PC-3 (cell line): ENCODE measurements around the gene CCSER1. TPM values are rescaled to one million over a fixed set of nuclear protein-coding genes. Genes with fewer than 3 reads are reported as not detected.

Source experiments
- ATAC-seq: fragments of 200-7000 bp; cut with Tn5 transposase; 2 replicates; pipeline ENCODE4 v1.9.1; 2020; ENCODE audit warnings: mild to moderate bottlenecking, moderate library complexity
- BruUV-seq: library from RNA; stranded (reverse); fragments of 400-500 nt; replicated peaks from 2 replicates; lab custom pipeline; 2021; lab: Mats Ljungman, UMichigan
- CTCF ChIA-PET: fragments of 300-600 bp; sonication (Branson Sonifier 250); formaldehyde crosslinking; loops from one replicate; lab custom pipeline; 2022; ENCODE audit warnings: antibody characterized with exemption; lab: Charles Lee
- POLR2A ChIA-PET: fragments of 300-600 bp; sonication (Branson Sonifier 250); formaldehyde crosslinking; loops from one replicate; lab custom pipeline; 2022; ENCODE audit warnings: antibody characterized with exemption; ENCODE audit not compliant: unreplicated experiment; lab: Charles Lee
- DNase-seq: peaks from one replicate; pipeline ENCODE4 v3.0.0-alpha.2; 2015
- H2AFZ ChIP-seq: fragments of 300-600 bp; sonication (generic); 2 replicates; pipeline ENCODE4 v1.6.0; 2016; ENCODE audit warnings: antibody characterized with exemption, low read length
- H3F3A ChIP-seq: fragments of 300-600 bp; sonication (generic); one replicate; pipeline ENCODE4 v1.6.0; 2017; ENCODE audit warnings: antibody characterized with exemption, low read length, control low read depth, mild to moderate bottlenecking; ENCODE audit not compliant: unreplicated experiment
- H3K27ac ChIP-seq: fragments of 300-600 bp; sonication (generic); 2 replicates; pipeline ENCODE4 v1.5.1; 2016; ENCODE audit warnings: mild to moderate bottlenecking, low read length
- H3K27me3 ChIP-seq: fragments of 300-600 bp; sonication (generic); 2 replicates; pipeline ENCODE4 v1.6.1; 2016; ENCODE audit warnings: low read length, mixed read lengths
- H3K36me3 ChIP-seq: fragments of 300-600 bp; sonication (generic); 2 replicates; pipeline ENCODE4 v1.6.1; 2016; ENCODE audit warnings: low read depth, mixed run types, low read length, mixed read lengths
- H3K4me1 ChIP-seq: fragments of 300-600 bp; sonication (generic); 2 replicates; pipeline ENCODE4 v1.5.1; 2016; ENCODE audit warnings: low read length; ENCODE audit not compliant: insufficient read depth
- H3K4me2 ChIP-seq: fragments of 300-600 bp; sonication (generic); 2 replicates; pipeline ENCODE4 v1.6.0; 2016; ENCODE audit warnings: low read length
- H3K4me3 ChIP-seq: fragments of 300-600 bp; sonication (generic); 2 replicates; pipeline ENCODE4 v1.5.1; 2016; ENCODE audit warnings: mild to moderate bottlenecking, low read length, mixed read lengths
- H3K79me2 ChIP-seq: fragments of 300-600 bp; sonication (generic); 2 replicates; pipeline ENCODE4 v1.6.1; 2017; ENCODE audit warnings: low read length, mixed read lengths
- H3K9ac ChIP-seq: fragments of 300-600 bp; sonication (generic); 2 replicates; pipeline ENCODE4 v1.6.0; 2016; ENCODE audit warnings: mild to moderate bottlenecking, low read length
- H3K9me2 ChIP-seq: fragments of 300-600 bp; sonication (generic); replicated peaks from 2 replicates; pipeline ENCODE4 v1.6.1; 2016; ENCODE audit warnings: mixed run types, low read length, mixed read lengths
- H3K9me3 ChIP-seq: fragments of 300-600 bp; sonication (generic); 2 replicates; pipeline ENCODE4 v1.6.1; 2016; ENCODE audit warnings: low read length, mixed read lengths
- H4K20me1 ChIP-seq: fragments of 300-600 bp; sonication (generic); 2 replicates; pipeline ENCODE4 v1.6.1; 2016; ENCODE audit warnings: low read length, mixed read lengths
- CTCF ChIP-seq: fragments of 300-600 bp; sonication (generic); conservative IDR thresholded peaks from 2 replicates; pipeline ENCODE4 v1.5.1; 2017; ENCODE audit warnings: antibody characterized with exemption, low read depth, mild to moderate bottlenecking, low read length
- EZH2 ChIP-seq: fragments of 300-600 bp; sonication (generic); IDR thresholded peaks from one replicate; pipeline ENCODE4 v1.6.1; 2017; ENCODE audit warnings: antibody characterized with exemption, mild to moderate bottlenecking, low read length; ENCODE audit not compliant: unreplicated experiment
- EZH2phosphoT487 ChIP-seq: fragments of 300-600 bp; sonication (generic); IDR thresholded peaks from 2 replicates; pipeline ENCODE4 v1.6.1; 2018; ENCODE audit warnings: mild to moderate bottlenecking, antibody characterized with exemption, low read length, borderline replicate concordance
- intact Hi-C: fragments of 100-400 bp; cut with micrococcal nuclease; formaldehyde crosslinking; loops from 2 replicates; pipeline ENCODE4 v1.9.0; 2023
- total RNA-seq: library from RNA; depleted of rRNA; stranded (reverse); fragments of >200 nt; gene quantifications from 2 replicates; pipeline ENCODE4 v1.2.3, GENCODE V29; 2014

The CCSER1 gene
- total RNA-seq, 1 experiment from 2014 or later, result 6.0 TPM

- no peak for ATAC-seq
- no peaks in the 10 kb centered on the region for H3K9me2 ChIP-seq
- H3K27ac ChIP-seq, result no peak overlapping the region
- no peaks in the 10 kb centered on the region for H3K36me3 ChIP-seq
- DNase-seq, result no peak
- no peak overlapping the region for H2AFZ ChIP-seq
- H3K9me3 ChIP-seq, result no peaks in the 10 kb centered on the region
- H3K4me1 ChIP-seq, result peaks cover 17% of the 10 kb centered on the region
- no peaks in the 10 kb centered on the region for H3K27me3 ChIP-seq
- H3K4me2 ChIP-seq, result no peak overlapping the region
- CTCF ChIA-PET, result no interaction called here
- H3K4me3 ChIP-seq, result no peak overlapping the region
- no peak overlapping the region for H3K9ac ChIP-seq
- BruUV-seq, result no TSS peak
- H3F3A ChIP-seq, result no peaks in the 10 kb centered on the region
- H3K79me2 ChIP-seq, result no peaks in the 10 kb centered on the region
- POLR2A ChIA-PET, result no interaction called here
- no peak for TF ChIP-seq EZH2
- TF ChIP-seq CTCF, result no peak
- no peak for TF ChIP-seq EZH2phosphoT487
- H4K20me1 ChIP-seq, result no peaks in the 10 kb centered on the region
- intact Hi-C loops, result no loop called here
These were observed 322.4 kb downstream of the CCSER1 start for GRCh38 chr4:90449626-90450025.

GRCh38 chr4:90456891-90457290 is 329.7 kb downstream of the CCSER1 start:
- ATAC-seq, result no peak
- POLR2A ChIA-PET, result no interaction called here

GRCh38 chr4:90457817-90458216 is 330.6 kb downstream of the CCSER1 start:
- BruUV-seq, result no TSS peak
- Histone ChIP-seq H3K9ac (no peak overlapping the region), H3K27me3 (no peaks in the 10 kb centered on the region), H3K4me2 (no peak overlapping the region), H3K4me3 (no peak overlapping the region), H3K9me2 (no peaks in the 10 kb centered on the region), H4K20me1 (no peaks in the 10 kb centered on the region), H3K27ac (no peak overlapping the region), H3K4me1 (no peaks in the 10 kb centered on the region), H3K9me3 (no peaks in the 10 kb centered on the region), H3K79me2 (no peaks in the 10 kb centered on the region), H3K36me3 (no peaks in the 10 kb centered on the region), H3F3A (no peaks in the 10 kb centered on the region), H2AFZ (no peak overlapping the region)
- TF ChIP-seq EZH2 (no peak), EZH2phosphoT487 (no peak), CTCF (no peak)
- ATAC-seq, result no peak
- intact Hi-C loops, result no loop called here
- ChIA-PET CTCF (no interaction called here), POLR2A (no interaction called here)
- no peak for DNase-seq

More at GRCh38 chr4:90456891-90457290, 329.7 kb downstream of the CCSER1 start:
- Histone ChIP-seq H3K4me1 (no peaks in the 10 kb centered on the region), H3K79me2 (no peaks in the 10 kb centered on the region), H2AFZ (no peak overlapping the region), H3K4me3 (no peak overlapping the region), H4K20me1 (no peaks in the 10 kb centered on the region), H3K27me3 (no peaks in the 10 kb centered on the region), H3K9ac (no peak overlapping the region), H3K4me2 (no peak overlapping the region), H3K9me2 (no peaks in the 10 kb centered on the region), H3K36me3 (no peaks in the 10 kb centered on the region), H3F3A (no peaks in the 10 kb centered on the region), H3K27ac (no peak overlapping the region), H3K9me3 (no peaks in the 10 kb centered on the region)
- TF ChIP-seq EZH2 (no peak), EZH2phosphoT487 (no peak), CTCF (no peak)
- CTCF ChIA-PET, result no interaction called here
- intact Hi-C loops, result no loop called here
- no peak for DNase-seq
- BruUV-seq, result no TSS peak
